IPS-NIHi11 (cell line): ENCODE results near the gene PDPK1.
"Not testable (repeated sequence)": the region's sequence is repeated elsewhere in the genome, so short reads cannot be mapped to it uniquely, and the experiment has no call there.

Experiments used
- DNase-seq: peaks from one replicate; pipeline ENCODE4 v3.0.0; 2012; ENCODE audit warnings: mixed read lengths, low spot score

PDPK1 gene

DNA sequence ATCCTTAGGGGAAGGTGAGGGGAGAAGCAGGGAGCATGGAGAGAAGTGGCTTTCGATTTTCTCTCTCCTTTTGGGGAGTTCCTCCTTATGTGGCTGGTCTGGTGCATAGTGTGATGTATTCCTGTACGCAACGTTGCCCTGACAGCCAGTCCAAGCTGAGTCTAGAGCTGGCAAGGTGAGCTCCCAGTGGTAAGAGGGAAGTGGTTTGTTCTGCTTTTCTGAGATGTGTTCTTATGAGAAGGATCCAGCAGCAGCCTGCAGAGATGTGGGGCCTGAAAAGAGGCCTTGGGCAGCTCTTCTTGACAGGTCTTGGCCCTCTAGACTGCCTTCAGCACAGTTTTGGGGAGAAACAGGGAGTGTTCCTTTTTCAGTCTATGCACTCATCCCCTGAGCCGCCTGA, 3.1 kb downstream of the PDPK1 start:
- not testable (repeated sequence) for DNase-seq

DNA sequence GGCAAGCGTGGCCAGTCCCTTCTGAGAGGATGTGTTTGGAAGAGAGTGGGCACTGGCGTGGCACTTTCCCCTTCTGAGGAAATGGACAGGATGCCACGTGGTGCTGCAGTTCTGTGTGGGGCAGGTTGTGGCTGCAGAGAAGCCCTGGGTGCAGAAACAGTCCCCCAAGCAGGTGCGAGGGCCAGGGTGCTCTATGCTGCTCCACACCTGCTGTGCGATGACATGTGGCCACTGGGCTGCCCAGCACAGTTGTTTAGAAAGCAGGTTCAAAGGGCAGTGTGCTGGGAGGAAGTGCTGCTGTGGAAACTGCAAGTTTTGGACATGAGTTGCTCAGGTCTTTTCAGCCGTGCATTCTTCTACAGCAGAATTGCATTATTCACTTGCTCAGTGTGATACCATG, 3.6 kb downstream of the PDPK1 start:
- DNase-seq = not testable (repeated sequence)

DNA sequence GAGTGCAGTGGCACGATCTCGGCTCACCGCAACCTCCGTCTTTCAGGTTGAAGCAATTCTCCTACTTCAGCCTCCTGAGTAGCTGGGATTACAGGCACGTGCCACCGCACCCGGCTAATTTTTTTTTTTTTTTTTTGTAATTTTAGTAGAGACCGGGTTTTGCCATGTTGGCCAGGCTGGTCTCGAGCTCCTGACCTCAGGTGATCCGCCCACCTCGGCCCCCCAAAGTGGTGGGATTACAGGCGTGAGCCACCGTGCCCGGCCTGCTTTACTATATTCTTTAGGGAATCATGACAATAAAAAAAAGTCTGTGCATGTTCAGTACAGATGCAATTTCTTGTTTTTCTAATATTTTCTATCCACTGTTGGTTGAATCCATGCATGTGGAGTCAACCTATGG, 6.0 kb downstream of the PDPK1 start:
- not testable (repeated sequence) for DNase-seq

DNA sequence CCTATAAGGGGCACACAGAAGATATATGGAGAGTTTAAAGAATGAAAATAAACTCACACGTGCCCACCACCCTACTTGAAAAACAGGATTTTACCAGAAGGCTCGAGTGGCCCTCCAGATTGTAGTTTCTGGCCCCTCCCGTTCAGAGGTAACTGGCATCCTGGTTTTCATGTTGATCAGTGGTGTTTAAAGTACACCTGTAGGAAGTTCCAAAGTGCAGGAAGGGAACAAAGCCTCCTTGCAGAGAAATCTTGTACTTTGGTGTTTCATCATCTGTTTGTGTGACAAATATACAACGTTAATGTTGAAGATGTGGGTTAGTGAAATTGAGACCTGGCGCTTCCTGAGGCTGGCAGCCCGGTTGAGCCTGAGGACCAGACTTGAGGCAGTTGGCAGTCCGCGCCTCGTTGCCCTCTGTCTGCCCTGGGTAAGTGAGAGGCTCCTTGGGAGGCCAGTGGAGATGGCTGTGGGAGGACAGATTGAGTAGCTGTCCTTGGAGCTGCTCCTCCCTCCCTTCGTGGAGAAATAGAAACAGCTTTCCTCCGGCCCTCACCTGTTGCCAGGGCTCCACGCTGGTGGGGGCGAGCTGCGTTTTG, 12.6 kb downstream of the PDPK1 start:
- not testable (repeated sequence) for DNase-seq

DNA sequence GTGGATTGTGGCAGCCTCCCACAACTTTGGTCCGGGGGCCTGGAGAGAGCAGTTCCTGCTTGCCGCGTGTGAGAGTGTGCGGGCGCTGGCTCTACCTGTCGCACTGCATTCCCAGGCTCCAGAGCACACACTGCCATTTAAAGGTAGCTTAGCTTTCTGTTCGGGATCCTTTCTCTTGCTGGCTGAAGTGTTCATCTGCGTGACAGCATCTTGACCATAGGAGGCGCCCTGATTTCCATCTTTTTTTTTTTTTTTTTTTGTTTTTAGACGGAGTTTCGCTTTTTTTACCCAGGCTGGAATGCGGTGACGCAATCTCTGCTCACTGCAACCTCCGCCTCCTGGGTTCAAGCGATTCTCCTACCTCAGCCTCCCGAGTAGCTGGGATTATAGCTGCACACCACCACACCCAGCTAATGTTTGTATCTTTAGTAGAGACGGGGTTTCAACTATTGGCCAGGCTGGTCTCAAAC, 13.6 kb downstream of the PDPK1 start:
- DNase-seq = not testable (repeated sequence)

DNA sequence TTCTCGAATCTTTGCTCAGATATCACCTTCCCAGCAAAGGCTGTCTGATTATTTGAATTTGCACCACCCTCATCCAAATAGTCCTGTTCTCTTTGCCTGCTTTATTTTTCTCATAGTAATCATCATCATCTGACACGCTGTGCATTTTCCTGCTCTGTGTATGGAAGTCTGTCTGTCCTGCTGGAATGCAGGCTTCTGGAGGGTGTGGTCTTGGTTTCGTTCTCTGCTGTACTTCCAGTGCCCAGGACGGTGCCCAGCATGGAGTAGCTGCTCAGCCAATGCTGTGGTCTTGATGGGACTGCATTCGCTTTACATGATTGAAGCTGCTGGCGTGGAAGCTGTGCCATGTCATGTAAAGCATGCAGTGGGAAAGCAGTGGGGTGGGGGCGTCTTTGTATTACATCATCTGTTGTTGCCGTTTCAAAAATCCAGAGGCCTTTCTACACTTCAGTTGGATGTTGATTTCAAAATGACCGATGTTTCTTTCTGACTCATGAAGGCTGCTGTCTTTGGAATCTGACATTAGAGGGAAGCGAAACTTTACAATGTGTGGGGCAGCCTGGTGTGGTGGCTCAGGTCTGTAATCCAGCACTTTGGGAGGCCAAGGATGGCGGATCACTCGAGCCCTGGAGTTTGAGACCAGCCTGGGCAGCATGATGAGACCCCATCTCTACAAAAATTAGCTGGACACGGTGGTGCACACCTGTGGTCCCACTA, 17.0 kb downstream of the PDPK1 start:
- not testable (repeated sequence) for DNase-seq

DNA sequence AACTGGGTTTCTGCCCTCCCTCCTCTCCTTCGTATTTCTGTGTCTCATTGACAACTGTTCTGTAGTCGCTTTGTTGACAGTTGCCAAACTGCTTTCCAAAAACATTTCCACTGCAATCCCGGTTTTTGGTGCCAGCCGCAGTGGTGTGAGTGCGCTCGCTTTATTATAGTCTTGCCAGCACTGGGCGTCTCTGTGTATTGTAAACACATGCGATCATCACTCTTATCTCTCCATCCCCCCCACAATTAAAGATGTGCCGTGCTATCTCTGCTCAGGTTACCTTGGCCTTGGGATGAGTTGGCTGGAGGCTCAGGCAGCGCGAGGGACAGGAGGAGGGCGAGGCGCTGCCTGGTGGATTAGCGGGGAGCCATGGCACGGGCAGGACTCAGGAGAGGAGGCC, 19.3 kb downstream of the PDPK1 start:
- not testable (repeated sequence) for DNase-seq

DNA sequence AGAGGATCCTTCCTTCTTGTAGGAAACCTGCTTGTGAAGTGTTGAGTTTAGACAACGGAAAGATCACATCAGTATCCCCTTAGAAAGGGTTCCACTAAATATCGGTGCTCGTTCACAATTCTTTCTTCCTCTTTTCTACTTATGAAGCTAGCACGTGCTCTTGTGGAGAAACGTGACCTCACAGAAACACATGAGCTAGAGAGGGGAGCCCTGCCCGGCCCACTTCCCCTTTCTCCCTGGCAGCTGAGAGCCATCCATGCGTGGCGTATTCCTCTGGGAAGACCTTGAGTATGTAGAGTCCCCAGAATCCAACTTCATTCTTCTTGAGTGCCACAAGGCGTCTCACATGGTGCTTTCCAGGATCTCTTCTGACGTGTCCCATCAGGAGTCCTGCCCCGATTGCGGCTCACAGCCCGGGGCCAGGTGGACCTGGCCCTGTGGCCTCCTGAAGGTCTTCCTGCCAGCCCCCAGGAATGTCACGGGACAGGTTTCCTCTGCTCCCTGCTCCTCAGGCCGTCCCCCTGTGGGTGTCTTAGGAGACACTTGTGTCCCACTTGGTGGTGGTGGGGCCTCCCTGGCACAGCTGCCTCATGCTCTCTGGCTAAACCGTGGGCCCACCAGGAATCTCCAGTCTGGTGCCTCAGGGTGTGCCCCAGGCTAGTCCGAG, 22.4 kb downstream of the PDPK1 start:
- DNase-seq = not testable (repeated sequence)

DNA sequence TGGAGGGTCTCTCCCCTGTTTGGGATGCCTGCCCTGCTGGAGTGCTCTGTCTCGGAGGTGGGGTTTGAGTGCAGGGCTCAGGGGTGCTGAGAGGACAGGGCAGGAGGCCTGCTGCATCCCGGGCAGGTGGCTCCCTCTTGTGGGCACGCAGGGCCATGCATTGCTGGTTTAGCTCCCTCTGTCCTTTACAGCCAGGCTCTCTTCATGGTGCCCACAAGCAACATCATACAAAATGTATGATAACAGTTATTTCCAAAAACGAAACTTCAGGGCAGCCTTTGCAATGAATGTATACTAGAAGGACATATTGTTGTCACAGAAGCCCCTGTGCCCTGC, 22.9 kb downstream of the PDPK1 start:
- not testable (repeated sequence) for DNase-seq

DNA sequence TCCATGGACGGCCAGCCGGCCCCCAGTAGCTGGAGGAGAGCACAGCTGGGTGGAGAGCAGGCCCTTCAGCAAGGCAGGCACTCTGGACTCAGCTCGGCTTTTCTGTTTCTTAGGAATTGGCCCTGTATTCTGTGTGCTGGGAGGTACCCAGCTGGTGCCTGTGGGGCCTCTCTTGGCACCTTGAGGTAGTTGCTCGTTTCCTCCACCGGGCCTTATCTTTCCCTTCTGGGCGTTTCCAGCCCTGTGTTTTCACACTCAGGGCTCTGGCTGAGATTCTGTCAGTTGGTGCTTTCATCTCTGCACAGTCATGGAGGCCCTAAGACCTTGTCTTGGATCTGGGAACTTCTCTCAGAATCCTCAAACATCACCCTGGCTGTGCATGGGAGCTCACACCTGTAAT, 29.7 kb downstream of the PDPK1 start:
- DNase-seq = not testable (repeated sequence)

DNA sequence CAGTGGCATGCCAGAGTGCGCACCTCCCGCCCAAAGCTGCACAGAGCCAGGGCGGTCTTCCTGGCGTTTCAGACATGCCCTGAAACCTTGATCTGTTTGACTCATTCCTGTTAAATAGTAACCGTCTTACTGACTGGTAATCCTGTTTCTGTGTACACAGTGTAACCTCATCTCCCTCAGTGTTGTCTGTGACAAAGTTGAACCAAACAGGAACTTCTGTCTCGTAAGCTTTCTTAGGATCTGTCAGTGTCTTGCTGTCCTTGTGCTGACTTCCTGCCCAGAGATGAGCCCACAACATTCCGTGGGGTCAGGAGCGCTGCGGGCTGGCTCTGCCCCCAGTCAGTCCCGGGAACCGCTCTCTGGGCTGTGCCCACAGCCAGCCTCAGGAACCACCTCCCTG, 30.8 kb downstream of the PDPK1 start:
- DNase-seq = not testable (repeated sequence)

DNA sequence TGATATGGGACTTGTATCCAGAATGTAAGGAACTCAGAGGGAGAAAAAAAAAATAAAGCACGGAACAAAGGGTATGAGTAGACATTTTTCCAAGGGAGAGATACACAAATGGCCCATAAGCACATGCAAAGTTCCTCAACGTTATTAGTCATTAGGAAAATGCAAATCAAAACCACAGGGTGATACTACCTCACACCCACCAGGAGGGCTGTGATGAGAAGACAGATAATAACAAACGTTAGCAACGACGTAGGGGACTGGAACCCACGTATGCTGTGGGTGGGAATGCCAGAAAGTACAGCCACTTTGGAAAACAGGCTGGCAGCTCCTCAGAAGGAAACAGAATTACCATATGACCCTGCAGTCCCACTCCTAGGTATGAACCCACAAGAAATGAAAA, 34.9 kb downstream of the PDPK1 start:
- DNase-seq = not testable (repeated sequence)

DNA sequence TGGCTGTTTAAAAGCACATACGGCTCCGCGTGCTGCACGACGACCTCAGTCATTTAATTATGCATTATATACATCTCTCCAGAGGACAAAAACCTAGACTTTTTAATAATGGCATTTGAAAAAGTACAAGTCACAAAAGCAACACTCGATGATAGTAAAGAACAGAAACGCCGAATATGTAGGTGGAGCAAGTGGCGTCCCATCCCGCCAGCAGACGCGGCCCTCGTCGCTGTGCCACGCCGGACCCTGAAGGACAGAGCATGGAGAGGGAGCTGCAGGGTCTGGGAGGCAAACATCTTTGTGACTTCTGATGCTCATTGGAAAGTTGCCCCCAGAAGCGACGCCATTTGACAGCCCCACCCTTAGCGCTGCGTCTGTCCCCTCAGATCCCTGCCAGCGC, 38.0 kb downstream of the PDPK1 start:
- DNase-seq = not testable (repeated sequence)

DNA sequence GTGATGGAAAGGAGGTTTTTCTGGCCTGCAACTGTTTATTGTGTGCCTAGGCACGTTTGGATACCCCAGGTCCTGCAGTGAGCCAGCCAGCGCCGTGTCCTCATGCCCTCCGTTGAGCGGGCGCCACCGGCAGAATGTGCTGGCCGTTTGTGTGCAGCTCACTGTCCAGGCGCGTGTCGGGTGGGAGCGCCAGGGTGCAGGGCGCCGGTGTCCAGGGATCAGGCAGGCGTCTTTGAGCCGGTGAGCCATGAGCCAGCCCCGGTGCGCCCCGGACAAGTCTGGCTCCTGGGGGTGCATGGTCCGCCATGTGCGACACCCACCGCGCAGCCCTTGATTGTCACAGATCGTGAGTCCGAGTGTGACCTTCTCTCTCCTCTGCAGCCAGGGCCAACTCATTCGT, 39.2 kb downstream of the PDPK1 start:
- not testable (repeated sequence) for DNase-seq

DNA sequence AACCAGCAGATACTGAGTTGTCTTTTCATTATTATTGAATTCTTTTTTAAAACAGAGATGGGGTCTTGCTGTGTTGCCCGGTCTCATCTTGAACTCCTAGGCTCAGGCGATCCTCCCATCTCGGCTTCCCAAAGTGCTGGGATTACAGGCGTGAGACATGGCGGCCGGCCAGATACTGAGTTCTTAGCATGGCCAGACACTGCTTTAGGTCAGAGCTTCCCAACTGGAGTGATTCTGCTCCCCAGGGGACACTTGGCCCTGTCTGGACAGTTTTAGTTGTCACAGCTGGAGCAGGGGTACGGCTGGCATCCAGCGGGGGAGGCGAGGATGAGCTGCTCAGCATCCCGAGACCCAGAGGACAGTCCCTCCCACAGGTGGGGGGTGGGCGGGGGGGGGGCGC, 41.1 kb downstream of the PDPK1 start:
- not testable (repeated sequence) for DNase-seq

DNA sequence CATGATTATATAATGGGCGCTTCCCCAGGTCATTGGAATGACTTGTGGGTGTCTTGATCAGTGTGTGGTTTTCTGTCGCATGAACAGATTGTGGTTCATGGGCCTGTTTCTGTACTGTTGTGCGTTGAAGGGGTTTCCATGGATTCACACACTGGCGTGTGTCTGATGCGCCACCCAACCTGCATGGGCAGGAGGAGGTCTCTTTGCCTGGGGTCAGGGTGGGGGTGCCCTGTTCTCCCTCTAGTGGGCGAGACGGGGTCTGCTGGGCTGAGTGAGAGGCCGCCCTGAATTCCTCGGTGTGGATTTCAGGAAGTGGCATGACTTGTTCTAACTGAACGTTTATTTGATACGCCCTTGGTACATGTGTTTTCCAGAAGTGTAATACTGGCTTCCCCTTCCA, 42.3 kb downstream of the PDPK1 start:
- DNase-seq = not testable (repeated sequence)

DNA sequence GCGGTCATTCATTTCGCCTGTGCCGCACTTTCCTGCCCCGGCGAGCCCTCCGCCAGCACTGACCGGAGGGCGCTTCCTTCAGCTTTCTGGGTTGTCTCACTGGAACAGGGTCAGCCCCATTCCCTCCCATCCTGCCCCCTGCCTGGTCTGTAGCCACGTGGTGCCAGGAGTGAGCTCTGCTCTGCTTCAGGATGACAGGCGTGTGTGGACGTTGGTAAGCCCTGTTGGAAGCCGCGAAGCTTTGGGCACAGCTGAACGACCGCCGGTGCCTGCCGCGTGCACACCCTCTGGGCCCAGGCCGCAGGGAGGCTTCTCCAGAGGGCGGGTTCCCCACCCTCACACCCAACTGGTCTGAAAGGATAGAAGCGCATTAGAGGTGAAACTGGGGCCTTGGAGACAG, 43.0 kb downstream of the PDPK1 start:
- not testable (repeated sequence) for DNase-seq

DNA sequence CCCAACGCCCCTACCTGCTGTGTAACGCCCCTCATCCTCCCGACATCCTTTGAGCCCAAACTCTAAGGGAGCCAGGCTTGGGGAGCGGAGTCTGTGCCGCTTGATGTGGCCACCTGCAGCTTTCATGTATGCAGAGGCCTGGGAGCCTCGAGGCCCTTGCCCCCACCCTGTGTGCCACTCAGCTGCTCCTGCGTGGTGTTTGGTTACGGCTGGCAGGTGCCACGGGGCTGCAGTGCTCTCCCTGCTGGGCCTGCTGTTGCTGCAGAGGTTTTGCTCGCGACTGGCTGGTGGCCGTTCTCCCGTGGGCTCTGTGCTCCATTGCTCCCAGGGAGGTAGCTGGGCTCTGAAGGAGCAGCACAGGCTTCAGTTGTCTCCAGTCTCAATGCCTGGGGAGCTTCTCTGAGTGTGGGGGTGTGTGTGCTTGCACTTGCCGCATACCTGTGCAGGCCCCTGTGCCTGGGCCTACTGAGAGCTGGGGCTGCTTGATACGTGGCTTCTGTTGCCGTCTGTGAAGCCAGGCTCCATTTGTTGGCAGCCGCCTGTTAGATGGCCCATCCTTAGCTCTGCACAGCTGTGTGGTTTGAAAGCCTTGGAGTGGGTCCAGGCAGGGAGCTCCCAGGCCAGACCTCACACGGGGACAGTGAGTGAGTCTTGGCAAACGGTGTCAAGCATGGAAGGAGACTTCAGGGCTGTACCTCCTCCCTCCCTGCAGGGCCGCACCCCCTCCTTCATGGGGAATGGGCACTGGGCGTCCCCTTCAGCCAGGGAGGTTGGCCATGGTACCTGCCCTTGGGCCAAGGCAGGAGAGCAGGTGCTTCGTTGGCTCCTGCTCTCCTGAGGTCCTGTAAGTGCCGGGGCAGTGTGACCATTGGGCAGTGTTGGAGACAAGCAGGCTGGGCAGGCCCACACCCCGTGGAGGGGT, 47.2 kb downstream of the PDPK1 start:
- DNase-seq = no peak

DNA sequence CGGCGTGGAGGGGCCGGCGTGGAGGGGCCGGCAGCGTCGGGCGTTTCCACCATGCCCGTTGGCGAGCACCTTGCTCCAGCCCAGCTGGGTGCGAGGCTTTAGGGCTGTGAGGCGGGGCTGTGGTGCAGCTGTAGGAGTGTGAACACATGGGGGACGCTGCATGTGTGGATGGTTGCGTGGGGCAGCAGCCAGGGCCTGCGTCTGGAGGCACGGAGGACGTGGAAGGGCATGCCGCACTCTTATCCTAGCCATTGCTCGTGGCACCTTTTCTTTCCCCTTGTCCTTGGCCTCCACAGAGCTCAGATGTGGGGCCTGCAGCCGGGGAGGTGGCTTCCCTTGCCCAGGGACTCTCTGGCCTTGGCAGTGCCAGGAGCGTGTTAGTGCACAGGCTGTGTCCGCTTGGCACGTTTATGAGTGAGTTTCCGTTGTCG, 47.8 kb downstream of the PDPK1 start:
- no peak for DNase-seq

DNA sequence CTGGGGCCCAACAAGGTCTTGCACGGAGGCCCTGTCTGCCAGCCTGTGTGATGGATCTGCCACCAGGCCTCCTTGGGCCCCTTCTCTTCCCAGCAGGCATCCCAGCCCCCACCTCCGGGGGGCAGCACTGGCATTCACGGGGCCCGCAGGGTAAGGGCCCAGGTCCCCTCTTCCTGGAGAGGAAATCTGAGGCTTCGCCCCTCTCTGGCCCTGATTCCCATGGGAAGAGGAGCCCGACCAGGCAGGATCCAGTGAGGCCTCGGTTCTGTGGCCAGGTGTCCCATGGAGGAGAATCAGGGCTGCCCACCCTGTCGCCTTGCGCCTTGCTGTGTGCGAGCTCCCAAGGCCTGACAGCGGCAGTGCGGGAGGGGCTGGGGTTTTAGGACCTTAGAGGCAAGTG, 48.4 kb downstream of the PDPK1 start:
- DNase-seq = peak; percentile 82

DNA sequence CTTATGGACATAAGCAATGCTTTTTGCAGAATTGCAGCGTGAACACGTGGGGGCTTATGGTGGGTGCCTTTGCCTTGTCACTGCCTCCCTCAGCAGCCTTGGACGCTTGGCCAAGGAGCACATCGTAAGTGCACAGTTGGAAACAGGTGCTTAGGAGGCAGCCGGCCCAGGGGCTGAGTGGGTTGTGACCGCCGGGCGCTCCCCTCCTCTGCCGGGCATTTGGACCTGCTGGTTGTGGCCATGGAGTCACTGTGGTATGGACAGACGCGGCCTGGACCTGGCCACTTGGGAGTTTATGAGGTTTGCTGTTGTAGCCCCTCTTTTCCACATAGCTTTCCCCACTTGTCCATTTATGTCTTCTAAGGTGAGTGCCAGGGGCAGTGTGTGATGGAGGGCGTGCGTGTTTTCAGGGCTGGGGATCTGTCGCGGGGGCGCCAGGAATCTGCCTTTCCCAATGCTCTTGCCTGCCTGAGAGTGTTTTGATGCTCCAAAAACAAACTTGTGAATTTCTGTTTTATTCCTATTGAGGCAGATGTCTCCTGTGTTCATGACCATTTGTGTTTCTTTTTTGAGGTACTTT, 49.2 kb downstream of the PDPK1 start:
- no peak for DNase-seq
